ENCODE results near the gene HOXC13. TPM values are rescaled to one million over a fixed set of nuclear protein-coding genes. Genes with fewer than 3 reads are reported as not detected.

Gene HOXC13
- total RNA-seq, 1 donor from 2014 or later = not detected

- intact Hi-C loops (cut with DNase I) = no loop called here
- Histone ChIP-seq H3K4me1 (peaks cover 23% of the 10 kb centered on the region), H3K27me3 (ENCODE audit: low read depth) (peaks cover 100% of the 10 kb centered on the region), H3K36me3 (no peaks in the 10 kb centered on the region), H3K4me3 (peak overlapping the region; percentile 16), H3K9me3 (no peaks in the 10 kb centered on the region), H3K27ac (no peak overlapping the region)
- DNase-seq (no peak), ATAC-seq (peak in 1 of 2 donors; percentile 38)
- TF ChIP-seq, protein P1, sequence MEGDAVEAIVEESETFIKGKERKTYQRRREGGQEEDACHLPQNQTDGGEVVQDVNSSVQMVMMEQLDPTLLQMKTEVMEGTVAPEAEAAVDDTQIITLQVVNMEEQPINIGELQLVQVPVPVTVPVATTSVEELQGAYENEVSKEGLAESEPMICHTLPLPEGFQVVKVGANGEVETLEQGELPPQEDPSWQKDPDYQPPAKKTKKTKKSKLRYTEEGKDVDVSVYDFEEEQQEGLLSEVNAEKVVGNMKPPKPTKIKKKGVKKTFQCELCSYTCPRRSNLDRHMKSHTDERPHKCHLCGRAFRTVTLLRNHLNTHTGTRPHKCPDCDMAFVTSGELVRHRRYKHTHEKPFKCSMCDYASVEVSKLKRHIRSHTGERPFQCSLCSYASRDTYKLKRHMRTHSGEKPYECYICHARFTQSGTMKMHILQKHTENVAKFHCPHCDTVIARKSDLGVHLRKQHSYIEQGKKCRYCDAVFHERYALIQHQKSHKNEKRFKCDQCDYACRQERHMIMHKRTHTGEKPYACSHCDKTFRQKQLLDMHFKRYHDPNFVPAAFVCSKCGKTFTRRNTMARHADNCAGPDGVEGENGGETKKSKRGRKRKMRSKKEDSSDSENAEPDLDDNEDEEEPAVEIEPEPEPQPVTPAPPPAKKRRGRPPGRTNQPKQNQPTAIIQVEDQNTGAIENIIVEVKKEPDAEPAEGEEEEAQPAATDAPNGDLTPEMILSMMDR (IDR thresholded peaks at IDR 0.05) = no peak
These were observed 47.5 kb downstream of the HOXC13 start for GRCh38 chr12:53985994-53986685.

DNA sequence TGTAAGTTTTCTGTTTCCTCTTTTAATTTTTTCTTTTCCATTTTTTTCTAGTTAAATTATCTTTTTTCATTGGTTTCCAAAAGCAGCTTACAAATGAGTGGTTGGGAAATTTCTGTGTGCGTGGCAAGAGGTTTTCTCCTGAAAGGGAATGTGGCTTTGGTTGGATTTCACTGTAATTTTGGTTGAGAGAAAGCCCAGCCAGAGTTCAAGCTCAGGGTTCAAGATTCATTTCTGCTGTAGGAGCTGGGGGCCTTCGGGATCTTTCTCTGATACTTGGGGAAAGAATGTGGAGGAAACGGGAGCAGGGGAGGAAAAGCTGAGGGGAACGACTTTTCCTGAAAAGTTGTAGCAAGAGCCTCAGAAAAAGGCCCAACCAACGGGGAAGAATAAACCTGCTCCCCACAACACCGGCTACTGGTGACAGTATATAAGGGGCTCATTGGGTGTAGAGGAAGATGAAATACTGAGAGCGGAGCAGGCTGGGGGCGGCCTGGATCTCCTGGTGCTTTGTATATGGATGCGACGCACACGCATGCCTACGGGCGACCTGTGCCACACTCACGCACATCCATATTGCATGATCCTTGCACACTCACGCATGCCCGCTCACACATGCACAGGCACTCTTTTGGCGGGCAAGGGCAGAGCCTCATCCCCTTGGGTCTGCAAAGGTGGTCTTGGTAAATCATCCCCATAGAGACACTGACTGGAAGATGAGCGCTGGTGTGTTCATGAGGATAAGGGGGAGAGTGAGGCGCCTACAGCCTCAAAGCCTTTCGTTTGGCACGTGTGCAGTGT, 48.3 kb downstream of the HOXC13 start:
- no peak overlapping the region for H3K4me3 ChIP-seq
- H3K9me3 ChIP-seq = no peaks in the 10 kb centered on the region
- DNase-seq = no peak
- H3K27me3 ChIP-seq (ENCODE audit: low read depth) = peaks cover 100% of the 10 kb centered on the region
- no peaks in the 10 kb centered on the region for H3K36me3 ChIP-seq
- intact Hi-C loops (cut with DNase I) = no loop called here
- TF ChIP-seq, protein P1 (IDR thresholded peaks at IDR 0.05) = no peak
- H3K4me1 ChIP-seq = peaks cover 23% of the 10 kb centered on the region
- no peak overlapping the region for H3K27ac ChIP-seq
- no peak for ATAC-seq

DNA sequence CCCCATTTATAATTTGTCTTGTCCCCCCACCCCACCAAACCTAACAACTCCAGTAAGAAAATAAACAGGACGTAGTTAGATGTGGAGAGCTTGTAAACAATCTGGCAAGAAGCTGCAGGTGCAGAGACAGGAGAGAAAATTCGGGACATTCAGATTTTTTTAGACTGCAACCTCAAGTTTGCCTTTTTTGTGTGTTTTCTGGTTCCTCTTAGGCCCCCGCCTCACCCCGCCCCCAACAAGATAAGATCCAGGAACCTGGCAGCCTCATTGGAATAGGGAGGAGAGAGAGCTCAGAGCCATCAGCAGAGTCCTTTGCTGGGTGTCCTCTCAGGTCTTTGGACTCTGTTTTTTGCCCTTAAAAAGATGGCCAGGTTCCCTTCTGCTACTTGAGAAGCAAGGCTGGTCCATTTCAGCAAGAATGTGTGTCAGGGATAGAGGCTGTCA, 49.2 kb downstream of the HOXC13 start:
- H3K27ac ChIP-seq = no peak overlapping the region
- no peak for ATAC-seq
- TF ChIP-seq, protein P1 (IDR thresholded peaks at IDR 0.05) = no peak
- peaks cover 100% of the 10 kb centered on the region for H3K27me3 ChIP-seq (ENCODE audit: low read depth)
- DNase-seq = no peak
- H3K9me3 ChIP-seq = no peaks in the 10 kb centered on the region
- H3K36me3 ChIP-seq = no peaks in the 10 kb centered on the region
- intact Hi-C loops (cut with DNase I) = no loop called here
- H3K4me1 ChIP-seq = peaks cover 23% of the 10 kb centered on the region
- no peak overlapping the region for H3K4me3 ChIP-seq

DNA sequence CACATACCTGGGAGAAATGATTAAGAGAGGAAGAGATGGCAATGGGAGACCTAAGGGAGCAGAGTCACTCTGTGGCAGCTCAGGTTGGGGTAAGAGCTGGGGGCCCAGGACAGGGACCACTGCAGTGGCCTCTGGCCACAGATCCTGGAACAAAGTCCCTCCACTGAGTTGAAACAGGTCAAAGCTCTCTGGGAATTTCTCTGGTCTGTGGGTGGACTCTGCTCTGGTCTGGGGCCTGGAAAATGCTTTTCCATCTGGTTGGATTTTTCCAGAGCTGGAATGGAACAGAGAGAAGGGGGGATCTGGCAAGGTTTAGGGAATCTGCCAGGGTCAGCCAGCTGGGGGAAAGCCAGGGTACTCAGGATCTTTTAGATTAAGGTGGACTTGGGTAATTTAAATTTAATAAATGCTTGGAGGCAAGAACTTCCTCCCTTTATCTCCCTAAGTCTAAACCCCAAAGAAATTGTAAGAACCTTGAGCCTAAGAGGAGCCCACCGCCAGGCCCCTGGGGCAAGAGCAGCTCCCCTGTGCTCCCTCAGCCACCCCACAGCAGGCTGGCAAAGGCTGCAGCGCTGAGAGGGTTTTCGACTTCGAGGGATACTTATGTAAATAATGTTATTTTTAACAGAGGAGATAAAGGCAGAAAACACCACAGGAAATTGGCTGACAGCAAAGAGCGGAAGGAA, 50.1 kb downstream of the HOXC13 start:
- no peaks in the 10 kb centered on the region for H3K9me3 ChIP-seq
- intact Hi-C loops (cut with DNase I) = no loop called here
- H3K27ac ChIP-seq = no peak overlapping the region
- TF ChIP-seq, protein P1 (IDR thresholded peaks at IDR 0.05) = no peak
- H3K27me3 ChIP-seq (ENCODE audit: low read depth) = peaks cover 100% of the 10 kb centered on the region
- DNase-seq (no peak), ATAC-seq (no peak)
- H3K4me3 ChIP-seq = no peak overlapping the region
- H3K36me3 ChIP-seq = no peaks in the 10 kb centered on the region
- H3K4me1 ChIP-seq = peaks cover 23% of the 10 kb centered on the region

DNA sequence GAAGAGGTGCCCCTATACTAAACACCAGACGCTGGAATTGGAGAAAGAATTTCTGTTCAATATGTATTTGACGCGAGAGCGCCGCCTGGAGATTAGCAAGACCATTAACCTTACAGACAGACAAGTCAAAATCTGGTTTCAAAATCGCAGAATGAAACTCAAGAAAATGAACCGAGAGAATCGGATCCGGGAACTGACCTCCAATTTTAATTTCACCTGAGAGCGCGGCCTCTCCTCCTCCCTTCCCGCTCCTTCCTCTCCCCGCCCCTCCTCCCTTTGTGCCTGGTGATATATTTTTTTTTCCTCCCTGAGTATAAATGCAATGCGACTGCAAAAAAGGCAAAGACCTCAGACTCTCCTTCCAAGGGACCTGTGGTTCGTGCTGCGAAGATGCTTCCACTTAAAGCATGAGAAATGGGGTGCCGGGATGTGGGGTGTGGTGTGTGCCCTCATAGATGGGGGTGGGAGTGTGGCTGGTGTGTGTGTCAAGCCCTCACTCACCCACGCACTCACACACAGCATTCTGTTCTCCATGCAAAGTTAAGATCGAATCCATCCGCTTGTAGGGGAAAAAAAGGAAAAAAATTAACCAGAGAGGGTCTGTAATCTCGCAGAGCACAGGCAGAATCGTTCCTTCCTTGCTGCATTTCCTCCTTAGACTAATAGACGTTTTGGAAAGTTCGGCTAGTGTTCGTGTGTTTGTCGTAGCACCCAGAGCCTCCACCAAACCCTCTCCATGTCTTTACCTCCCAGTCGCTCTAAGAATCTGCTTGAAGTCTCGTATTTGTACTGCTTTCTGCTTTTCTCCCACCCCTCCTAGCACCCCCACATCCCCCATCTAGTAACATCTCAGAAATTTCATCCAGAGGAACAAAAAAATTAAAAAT, 50.8 kb downstream of the HOXC13 start:
- Histone ChIP-seq H3K4me3 (no peak overlapping the region), H3K27ac (no peak overlapping the region), H3K36me3 (no peaks in the 10 kb centered on the region), H3K27me3 (ENCODE audit: low read depth) (peaks cover 100% of the 10 kb centered on the region), H3K4me1 (peaks cover 28% of the 10 kb centered on the region), H3K9me3 (no peaks in the 10 kb centered on the region)
- TF ChIP-seq, protein P1 (IDR thresholded peaks at IDR 0.05) = no peak
- no peak for ATAC-seq
- no peak for DNase-seq
- intact Hi-C loops (cut with DNase I) = no loop called here

Measured in lower lobe of right lung (tissue), 2 donors.